ENCODE data around the gene SLF2.

SLF2 gene

GRCh38 chr10:100998183-100998990 is 85.6 kb downstream of the SLF2 start:
- TF ChIP-seq REST (IDR thresholded peaks at IDR 0.05; ENCODE audit: insufficient replicate concordance, low read depth) (no peak), SPI1 (IDR thresholded peaks at IDR 0.05; ENCODE audit: borderline replicate concordance, low read depth) (no peak), CTCF (IDR thresholded peaks at IDR 0.05; ENCODE audit: insufficient read depth, low read length) (no peak), GABPA (IDR thresholded peaks at IDR 0.05; ENCODE audit: low read depth) (no peak), POLR2AphosphoS5 (IDR thresholded peaks at IDR 0.05; ENCODE audit: low read depth) (peak; percentile 43; the same call in 1 of the 2 replicates)
- Histone ChIP-seq H3K27me3 (ENCODE audit: insufficient read depth, poor library complexity, severe bottlenecking) (no peaks in the 10 kb centered on the region), H3K4me3 (replicated peaks; ENCODE audit: insufficient read depth, low read length) (peak overlapping the region; percentile 81), H3K27ac (replicated peaks) (peak overlapping the region; percentile 84)
- DNase-seq (ENCODE audit: low read depth in 1 of 2, low spot score in 1 of 2), result peak; percentile 71 to 82

- TF ChIP-seq CTCF (IDR thresholded peaks at IDR 0.05; ENCODE audit: insufficient read depth, low read length) (peak; percentile 67), SPI1 (IDR thresholded peaks at IDR 0.05; ENCODE audit: borderline replicate concordance, low read depth) (peak; percentile 22; the same call in 1 of the 2 replicates), REST (IDR thresholded peaks at IDR 0.05; ENCODE audit: insufficient replicate concordance, low read depth) (no peak)
- H3K27me3 ChIP-seq (ENCODE audit: insufficient read depth, poor library complexity, severe bottlenecking), result no peaks in the 10 kb centered on the region
- H3K4me3 ChIP-seq (replicated peaks; ENCODE audit: insufficient read depth, low read length), result peak overlapping the region; percentile 81
- peak; percentile 61 to 70 for DNase-seq (ENCODE audit: low read depth in 1 of 2, low spot score in 1 of 2)
- peak overlapping the region; percentile 84 for H3K27ac ChIP-seq (replicated peaks)
Observed at GRCh38 chr10:100998991-100999741, 86.4 kb downstream of the SLF2 start.

- H3K27me3 ChIP-seq (ENCODE audit: insufficient read depth, poor library complexity, severe bottlenecking), result no peaks in the 10 kb centered on the region
- TF ChIP-seq CTCF (IDR thresholded peaks at IDR 0.05; ENCODE audit: insufficient read depth, low read length) (no peak), REST (IDR thresholded peaks at IDR 0.05; ENCODE audit: insufficient replicate concordance, low read depth) (no peak), POLR2AphosphoS5 (IDR thresholded peaks at IDR 0.05; ENCODE audit: low read depth) (no peak), GABPA (IDR thresholded peaks at IDR 0.05; ENCODE audit: low read depth) (no peak), SPI1 (IDR thresholded peaks at IDR 0.05; ENCODE audit: borderline replicate concordance, low read depth) (no peak)
- H3K27ac ChIP-seq (replicated peaks), result peak within 1 kb of the TSS; percentile 84
- H3K4me3 ChIP-seq (replicated peaks; ENCODE audit: insufficient read depth, low read length), result peak within 1 kb of the TSS; percentile 81
- no peak for DNase-seq (ENCODE audit: low read depth in 1 of 2, low spot score in 1 of 2)
Observed at GRCh38 chr10:100999742-101000126, 87.0 kb downstream of the SLF2 start, which contains the start of gene LZTS2. Gene LZTS2 (plus strand): TSS chr10:100999808. CDS start chr10:101002539, 2,731 bp downstream.
